GM23338 (cell line): Measurements from ENCODE around the gene IFI27.

Experiments used
- POLR2AphosphoS5 ChIP-seq: IDR thresholded peaks from 2 replicates; pipeline ENCODE4 v1.6.1; 2016; ENCODE audit warnings: antibody characterized with exemption, low read depth
- TF ChIP-seq, protein P1 (sequence below), 2 experiments: fragments of 200-600 bp in 1 of 2; sonication (generic) in 1 of 2; conservative IDR thresholded peaks; 2 replicates each; pipeline versions ENCODE4 v1.5.1 to v1.6.1; 2016 to 2017; ENCODE audit warnings: antibody characterized with exemption in 2 of 2, low read depth in 2 of 2, mild to moderate bottlenecking in 2 of 2, moderate library complexity in 1 of 2
- TF ChIP-seq, protein P2 (sequence below): IDR thresholded peaks from 2 replicates; pipeline ENCODE4 v1.6.1; 2016; ENCODE audit warnings: antibody characterized with exemption

DNA sequence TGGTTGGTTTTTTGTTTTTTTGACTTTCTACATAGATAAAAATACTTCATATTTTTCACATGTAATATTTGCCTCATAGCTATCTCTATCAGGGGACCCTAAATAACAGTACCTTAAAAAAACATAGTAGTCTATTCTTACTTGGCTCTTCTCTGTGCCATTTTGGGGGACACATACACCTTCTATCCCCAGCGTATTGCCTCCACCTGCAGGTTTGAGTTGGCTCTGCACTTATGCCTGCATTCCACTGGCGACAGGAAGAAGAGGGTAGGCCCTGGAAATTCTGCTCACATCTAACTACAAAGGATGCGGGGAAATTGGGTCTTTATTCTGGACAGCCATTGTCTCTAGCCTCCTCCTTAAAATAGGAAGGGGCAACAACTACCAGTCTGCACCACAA lies 32.7 kb downstream of the IFI27 start:
- TF ChIP-seq, protein P1, sequence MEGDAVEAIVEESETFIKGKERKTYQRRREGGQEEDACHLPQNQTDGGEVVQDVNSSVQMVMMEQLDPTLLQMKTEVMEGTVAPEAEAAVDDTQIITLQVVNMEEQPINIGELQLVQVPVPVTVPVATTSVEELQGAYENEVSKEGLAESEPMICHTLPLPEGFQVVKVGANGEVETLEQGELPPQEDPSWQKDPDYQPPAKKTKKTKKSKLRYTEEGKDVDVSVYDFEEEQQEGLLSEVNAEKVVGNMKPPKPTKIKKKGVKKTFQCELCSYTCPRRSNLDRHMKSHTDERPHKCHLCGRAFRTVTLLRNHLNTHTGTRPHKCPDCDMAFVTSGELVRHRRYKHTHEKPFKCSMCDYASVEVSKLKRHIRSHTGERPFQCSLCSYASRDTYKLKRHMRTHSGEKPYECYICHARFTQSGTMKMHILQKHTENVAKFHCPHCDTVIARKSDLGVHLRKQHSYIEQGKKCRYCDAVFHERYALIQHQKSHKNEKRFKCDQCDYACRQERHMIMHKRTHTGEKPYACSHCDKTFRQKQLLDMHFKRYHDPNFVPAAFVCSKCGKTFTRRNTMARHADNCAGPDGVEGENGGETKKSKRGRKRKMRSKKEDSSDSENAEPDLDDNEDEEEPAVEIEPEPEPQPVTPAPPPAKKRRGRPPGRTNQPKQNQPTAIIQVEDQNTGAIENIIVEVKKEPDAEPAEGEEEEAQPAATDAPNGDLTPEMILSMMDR (conservative IDR thresholded peaks at IDR 0.05; ENCODE audit: low read depth in 2 of 2) = peak; percentile 76 to 79
- no peak for TF ChIP-seq POLR2AphosphoS5
- TF ChIP-seq, protein P2, sequence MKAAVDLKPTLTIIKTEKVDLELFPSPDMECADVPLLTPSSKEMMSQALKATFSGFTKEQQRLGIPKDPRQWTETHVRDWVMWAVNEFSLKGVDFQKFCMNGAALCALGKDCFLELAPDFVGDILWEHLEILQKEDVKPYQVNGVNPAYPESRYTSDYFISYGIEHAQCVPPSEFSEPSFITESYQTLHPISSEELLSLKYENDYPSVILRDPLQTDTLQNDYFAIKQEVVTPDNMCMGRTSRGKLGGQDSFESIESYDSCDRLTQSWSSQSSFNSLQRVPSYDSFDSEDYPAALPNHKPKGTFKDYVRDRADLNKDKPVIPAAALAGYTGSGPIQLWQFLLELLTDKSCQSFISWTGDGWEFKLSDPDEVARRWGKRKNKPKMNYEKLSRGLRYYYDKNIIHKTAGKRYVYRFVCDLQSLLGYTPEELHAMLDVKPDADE = no peak
